ENCODE data around the gene CDC7.
"Not testable (repeated sequence)": the region's sequence is repeated elsewhere in the genome, so short reads cannot be mapped to it uniquely, and the experiment has no call there.

The CDC7 gene

GRCh38 chr1:91500756-91501522 is at the start of gene CDC7:
Gene CDC7, plus strand, starts transcription at chr1:91500851. Its CDS starts 866 bp downstream, at chr1:91501717.
- peak; percentile 83 for DNase-seq (ENCODE audit: low read depth)

GRCh38 chr1:91454136-91454535 is 46.5 kb upstream of the CDC7 start:
- DNase-seq (ENCODE audit: low read depth): no peak

GRCh38 chr1:91455334-91455733 is 45.3 kb upstream of the CDC7 start:
- DNase-seq (ENCODE audit: low read depth): no peak

GRCh38 chr1:91455896-91456295 is 44.8 kb upstream of the CDC7 start:
- no peak for DNase-seq (ENCODE audit: low read depth)

GRCh38 chr1:91465350-91465749 is 35.3 kb upstream of the CDC7 start:
- not testable (repeated sequence) for DNase-seq (ENCODE audit: low read depth)

- no peak for DNase-seq (ENCODE audit: low read depth)
Observed at GRCh38 chr1:91476533-91477217, 24.0 kb upstream of the CDC7 start.

- no peak for DNase-seq (ENCODE audit: low read depth)
Observed at GRCh38 chr1:91487469-91487868, 13.2 kb upstream of the CDC7 start.

- DNase-seq (ENCODE audit: low read depth): no peak
Observed at GRCh38 chr1:91490501-91490900, 10.2 kb upstream of the CDC7 start.

GRCh38 chr1:91498035-91498434 is 2.6 kb upstream of the CDC7 start:
- no peak for DNase-seq (ENCODE audit: low read depth)

- DNase-seq (ENCODE audit: low read depth): no peak
Observed at GRCh38 chr1:91498498-91499245, 2.0 kb upstream of the CDC7 start.

- DNase-seq (ENCODE audit: low read depth): no peak
Observed at GRCh38 chr1:91499346-91499745, 1.3 kb upstream of the CDC7 start.

- peak; percentile 45 for DNase-seq (ENCODE audit: low read depth)
Observed at GRCh38 chr1:91499904-91500755, 521 bp upstream of the CDC7 start.

- DNase-seq (ENCODE audit: low read depth): no peak
Observed at GRCh38 chr1:91501523-91501851, 836 bp downstream of the CDC7 start.

- no peak for DNase-seq (ENCODE audit: low read depth)
Observed at GRCh38 chr1:91501971-91502671, 1.5 kb downstream of the CDC7 start.

- DNase-seq (ENCODE audit: low read depth): no peak
Observed at GRCh38 chr1:91502672-91503184, 2.1 kb downstream of the CDC7 start.

- no peak for DNase-seq (ENCODE audit: low read depth)
Observed at GRCh38 chr1:91503332-91503900, 2.8 kb downstream of the CDC7 start.

GRCh38 chr1:91503975-91504530 is 3.4 kb downstream of the CDC7 start:
- no peak for DNase-seq (ENCODE audit: low read depth)

GRCh38 chr1:91505086-91505485 is 4.4 kb downstream of the CDC7 start:
- DNase-seq (ENCODE audit: low read depth): no peak

- DNase-seq (ENCODE audit: low read depth): no peak
Observed at GRCh38 chr1:91506071-91506470, 5.4 kb downstream of the CDC7 start.

- DNase-seq (ENCODE audit: low read depth): no peak
Observed at GRCh38 chr1:91507328-91507727, 6.7 kb downstream of the CDC7 start.

GRCh38 chr1:91510754-91511153 is 10.1 kb downstream of the CDC7 start:
- DNase-seq (ENCODE audit: low read depth): no peak

Data from CMK (cell line).